ENCODE results near the gene UPP1. TPM values are rescaled to one million over a fixed set of nuclear protein-coding genes. Genes with fewer than 3 reads are reported as not detected.

The UPP1 gene
- total RNA-seq, 1 donor from 2014 or later = 21.1 TPM

GRCh38 chr7:48150086-48150485 is 61.0 kb downstream of the UPP1 start:
- H3K27ac ChIP-seq = no peak overlapping the region
- no peaks in the 10 kb centered on the region for H3K9me3 ChIP-seq
- no peaks in the 10 kb centered on the region for H3K27me3 ChIP-seq
- no peak for DNase-seq (ENCODE audit: low spot score in 2 of 2)
- TF ChIP-seq CTCF (IDR thresholded peaks at IDR 0.05) = no peak
- intact Hi-C loops (cut with DNase I) = no loop called here
- no peaks in the 10 kb centered on the region for H3K4me1 ChIP-seq
- H3K36me3 ChIP-seq = no peaks in the 10 kb centered on the region
- no peak overlapping the region for H3K4me3 ChIP-seq

- Histone ChIP-seq H3K36me3 (no peaks in the 10 kb centered on the region), H3K27me3 (no peaks in the 10 kb centered on the region), H3K9me3 (no peaks in the 10 kb centered on the region), H3K4me3 (no peak overlapping the region), H3K27ac (no peak overlapping the region), H3K4me1 (no peaks in the 10 kb centered on the region)
- DNase-seq (ENCODE audit: low spot score in 2 of 2) = no peak
- intact Hi-C loops (cut with DNase I) = no loop called here
- TF ChIP-seq CTCF (IDR thresholded peaks at IDR 0.05) = no peak
These were observed 65.8 kb downstream of the UPP1 start for GRCh38 chr7:48154792-48155413.

Other genes starting within 250 kb of the UPP1 start
- gene PKD1L1, start 140.8 kb upstream of the UPP1 start, total RNA-seq = 1.1 TPM
- gene HUS1, start 109.7 kb upstream of the UPP1 start, total RNA-seq = 30.4 TPM
- gene SUN3, start 60.2 kb upstream of the UPP1 start, total RNA-seq = not detected
- gene C7orf57, start 53.7 kb upstream of the UPP1 start, total RNA-seq = not detected
- gene ABCA13, start 82.2 kb downstream of the UPP1 start, total RNA-seq = not detected

Measured in ascending aorta (tissue), 2 donors.